ENCODE results near the gene MAPK7.

Gene MAPK7

DNA sequence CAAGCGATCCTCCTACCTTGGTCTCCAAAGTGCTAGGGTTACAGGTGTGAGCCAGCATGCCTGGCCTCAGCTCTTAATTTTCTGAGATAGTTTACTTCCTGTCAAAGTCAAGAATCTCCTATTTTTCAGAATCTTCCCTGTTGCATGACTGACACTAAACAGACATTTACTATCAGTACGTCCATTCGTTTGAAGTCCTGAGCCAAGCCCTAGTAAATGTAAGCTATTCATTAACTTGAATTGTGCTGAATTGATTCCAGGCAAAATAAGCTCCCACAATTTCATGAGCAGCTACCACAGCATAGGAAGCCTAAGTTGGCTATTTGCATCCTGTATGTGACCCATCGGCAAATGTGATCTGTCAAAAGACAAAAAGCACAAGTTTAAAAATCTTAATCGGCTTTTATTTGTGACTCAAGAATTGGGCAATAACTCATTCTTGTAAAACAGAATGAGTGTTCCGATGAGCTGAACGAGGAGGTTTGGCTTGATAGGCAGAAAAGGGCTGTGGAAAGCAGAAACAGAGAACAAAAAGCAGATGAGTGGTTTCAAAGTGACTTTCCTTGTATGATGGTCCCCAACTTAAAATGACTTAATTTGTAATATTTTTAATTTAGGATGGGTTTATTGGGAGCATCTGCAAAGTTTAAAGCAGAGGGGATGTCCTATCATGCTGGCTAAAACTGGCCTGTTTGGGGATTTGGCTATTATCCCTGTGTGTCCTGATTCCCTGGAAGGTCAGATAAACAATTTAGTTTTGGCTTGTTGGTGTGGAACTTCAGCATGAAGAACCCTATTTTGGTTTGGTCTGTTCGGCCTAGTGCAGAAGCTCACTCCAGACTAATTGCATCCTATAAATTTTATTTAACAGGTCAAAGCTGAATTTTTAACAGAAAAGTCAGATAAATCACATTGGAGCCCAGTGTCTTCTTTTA, 46.9 kb downstream of the MAPK7 start:
- no peak for DNase-seq

DNA sequence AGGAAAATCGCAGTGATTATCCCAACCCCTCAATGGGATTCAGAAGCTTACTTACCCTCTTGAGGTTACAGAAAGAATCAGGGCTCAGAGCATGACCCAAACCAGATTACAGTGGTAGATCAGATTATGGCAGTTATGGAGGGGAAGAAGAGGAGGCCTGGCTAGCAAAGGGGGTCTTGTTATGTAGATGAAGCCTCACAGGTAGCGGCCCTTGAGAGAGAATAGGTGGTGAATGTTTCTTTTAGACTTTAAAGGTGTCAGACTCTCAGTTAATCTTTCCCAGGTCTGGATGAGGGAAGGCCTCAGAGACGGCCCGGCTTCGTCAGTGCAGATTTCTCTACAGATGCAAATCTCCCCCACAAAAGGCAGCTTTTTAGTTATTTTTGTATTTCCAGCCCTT, 48.3 kb downstream of the MAPK7 start:
- DNase-seq: no peak

DNA sequence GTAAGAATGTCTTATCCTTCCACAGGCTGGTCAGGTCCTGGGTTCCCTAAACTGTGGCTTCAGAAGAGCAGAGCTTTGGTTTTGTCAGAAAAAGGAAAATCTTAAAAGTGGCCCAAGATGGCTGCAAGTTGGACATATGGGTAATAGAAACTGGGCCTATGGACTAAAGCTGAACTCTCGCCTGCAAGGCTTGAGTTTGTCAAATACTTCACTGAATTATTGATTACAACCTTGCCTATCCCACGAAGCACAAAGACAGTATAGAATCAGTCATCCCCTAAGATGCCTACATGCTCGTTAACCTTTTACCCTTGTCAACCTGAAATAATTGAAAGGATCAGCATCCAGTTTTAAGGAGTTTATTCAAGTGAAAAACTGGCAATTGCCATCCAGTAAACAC, 53.4 kb downstream of the MAPK7 start:
- DNase-seq: no peak

Measured in left hindlimb (tissue), 1 donor.